Activated CD4-positive, alpha-beta T cell treated with anti-CD3 and anti-CD28 coated beads for 48 hours (primary cell): Measurements from ENCODE around the gene MS4A4A.

ENCODE experiments used
- DNase-seq: peaks from one replicate; pipeline ENCODE4 v3.0.0-alpha.2; 2020

Gene MS4A4A

DNA sequence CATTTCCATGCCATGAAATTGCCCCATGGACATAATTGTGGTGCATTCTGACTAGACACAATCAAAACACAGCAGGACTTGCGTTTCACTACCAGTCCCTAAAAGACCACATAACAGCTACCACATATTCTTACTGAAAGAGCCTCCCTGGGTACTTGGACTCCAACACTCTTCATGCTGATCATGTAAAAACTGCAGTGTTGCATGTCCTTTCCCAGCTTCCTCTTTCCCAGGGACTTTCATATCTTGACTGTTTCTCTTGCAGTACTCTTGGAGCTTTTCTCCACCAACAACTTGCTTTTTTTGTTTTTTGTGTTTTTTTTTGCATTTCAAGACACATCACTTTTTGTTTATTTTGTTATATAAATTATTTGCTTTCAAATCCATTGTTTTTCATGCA lies 69.5 kb downstream of the MS4A4A start:
- DNase-seq: no peak

DNA sequence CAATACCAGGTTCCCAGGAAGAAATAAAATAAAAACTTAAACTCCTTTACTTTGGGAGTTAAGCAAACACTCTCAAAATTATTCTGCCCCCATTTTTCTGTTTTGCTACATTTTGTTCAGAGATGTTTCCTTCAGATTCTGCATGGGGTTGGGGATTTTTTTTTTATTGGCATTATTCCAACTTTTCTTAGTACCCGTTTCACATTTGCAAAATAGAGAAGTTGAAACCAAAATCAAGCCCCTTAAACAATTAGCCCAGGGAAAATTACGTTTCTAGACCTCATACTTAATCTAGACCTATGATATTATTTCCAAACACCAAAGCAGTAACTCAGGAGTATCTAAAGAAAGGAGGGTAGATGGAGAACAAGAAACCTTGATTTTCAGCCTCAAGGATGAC lies 77.3 kb downstream of the MS4A4A start:
- DNase-seq: no peak
